Measurements from ENCODE around the gene RAB33A.
"Not testable (repeated sequence)": the region's sequence is repeated elsewhere in the genome, so short reads cannot be mapped to it uniquely, and the experiment has no call there.

The RAB33A gene

DNA sequence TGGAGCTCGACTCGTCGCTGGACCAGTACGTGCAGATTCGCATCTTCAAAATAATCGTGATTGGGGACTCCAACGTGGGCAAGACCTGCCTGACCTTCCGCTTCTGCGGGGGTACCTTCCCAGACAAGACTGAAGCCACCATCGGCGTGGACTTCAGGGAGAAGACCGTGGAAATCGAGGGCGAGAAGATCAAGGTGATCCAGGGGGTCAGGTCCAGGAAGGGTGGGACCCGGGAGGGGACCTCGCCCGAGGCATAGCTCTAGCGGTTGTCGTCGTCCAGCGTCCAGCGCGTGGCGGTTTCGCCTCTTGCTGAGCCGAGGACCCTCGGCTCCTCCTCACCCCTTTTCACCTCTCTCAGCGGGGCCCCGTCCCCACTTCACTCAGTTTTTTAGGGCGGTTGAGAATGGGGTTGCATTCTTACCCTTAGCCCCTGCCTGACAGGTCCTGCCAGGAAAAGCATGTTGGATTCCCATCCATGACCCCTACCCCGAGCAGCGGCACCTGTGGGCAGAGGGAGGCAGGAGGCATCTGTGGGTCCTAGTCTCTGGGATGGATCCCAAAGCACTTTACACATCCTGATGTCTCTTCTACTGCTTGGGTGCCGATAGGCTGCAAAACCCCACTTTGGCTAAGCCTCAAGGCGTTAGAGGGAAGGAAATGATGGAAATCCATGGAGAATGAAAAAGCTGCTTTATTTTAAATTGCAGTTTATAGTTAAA, 524 bp downstream of the RAB33A start:
- DNase-seq (ENCODE audit: low read depth in 2 of 2), result no peak

GRCh38 chrX:130173190-130173895, 1.6 kb downstream of the RAB33A start:
- peak; percentile 36 to 39 for DNase-seq (ENCODE audit: low read depth in 2 of 2)

DNA sequence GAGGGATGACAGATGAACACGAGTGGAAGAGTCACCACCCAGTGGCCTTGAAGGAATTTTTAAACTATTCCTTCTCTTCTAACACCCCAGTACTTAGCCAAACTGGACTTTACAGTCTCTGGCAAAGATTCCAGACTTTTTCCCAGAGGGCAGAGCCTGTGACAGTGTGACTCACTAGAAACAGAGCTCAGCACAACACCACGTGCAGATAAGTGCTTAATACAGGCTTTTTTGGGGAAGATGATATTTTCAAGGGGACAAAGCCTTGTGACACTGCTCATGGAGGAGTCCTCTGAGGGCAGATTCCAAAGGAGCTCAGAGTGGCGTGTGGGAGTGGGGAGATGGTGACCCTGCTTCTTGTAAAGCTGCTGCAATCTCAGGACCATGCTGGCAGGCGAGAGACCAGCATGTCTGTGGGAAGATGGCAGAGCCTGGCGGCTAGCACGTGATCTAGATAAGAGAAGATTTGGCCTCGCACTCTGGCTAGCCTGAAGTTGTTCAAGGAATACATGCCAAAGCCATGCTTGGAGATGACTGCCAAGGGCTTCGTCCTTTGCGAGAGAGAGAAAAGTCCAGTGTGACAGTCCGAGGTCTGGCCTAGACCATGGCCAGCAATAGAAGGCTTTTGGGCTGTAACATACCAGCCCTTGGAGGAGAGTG, 2.4 kb downstream of the RAB33A start:
- DNase-seq (ENCODE audit: low read depth in 2 of 2), result no peak

- no peak for DNase-seq (ENCODE audit: low read depth in 2 of 2)
Observed at GRCh38 chrX:130174937-130175336, 3.2 kb downstream of the RAB33A start.

GRCh38 chrX:130176354-130176776, 4.6 kb downstream of the RAB33A start:
- DNase-seq (ENCODE audit: low read depth in 2 of 2), result no peak

DNA sequence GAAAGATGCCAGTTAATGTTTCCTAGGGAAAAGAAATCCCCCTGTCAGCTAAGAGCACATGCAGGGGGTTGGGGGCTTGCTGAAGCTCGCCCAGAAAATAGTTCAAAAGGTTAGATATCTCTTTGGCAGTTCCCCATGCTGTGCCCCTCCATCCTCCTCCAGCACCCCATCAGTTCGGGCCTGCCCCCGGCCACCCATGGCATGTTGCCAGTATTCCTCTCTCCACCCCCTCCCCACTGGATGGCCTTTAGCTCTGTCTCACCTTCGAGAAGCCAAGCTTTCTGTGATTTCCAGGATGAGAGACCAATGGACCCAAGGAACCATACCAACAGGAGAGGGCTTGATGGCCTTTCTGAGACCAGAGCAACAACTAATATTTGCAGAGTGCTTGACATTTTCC, 5.2 kb downstream of the RAB33A start:
- no peak for DNase-seq (ENCODE audit: low read depth in 2 of 2)

DNA sequence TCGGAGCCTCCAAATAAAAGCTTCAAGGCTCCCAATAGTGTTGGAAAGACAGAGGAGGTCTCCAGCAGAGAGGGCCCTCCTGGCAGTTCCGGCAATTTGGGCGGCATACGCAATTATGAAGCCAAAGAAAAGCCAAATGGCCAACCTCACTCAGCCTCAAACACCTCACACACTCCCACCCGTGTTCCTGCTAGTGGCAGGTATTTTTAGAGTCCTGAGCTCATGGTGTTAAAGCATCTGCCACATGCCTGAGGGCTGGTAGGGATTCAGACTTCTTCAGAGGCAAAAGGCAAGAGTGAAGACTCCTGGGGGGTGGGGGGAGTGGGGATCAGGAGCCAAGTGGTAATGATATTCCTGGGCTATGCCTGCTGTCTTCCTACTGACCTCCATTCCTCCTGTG, 7.4 kb downstream of the RAB33A start:
- DNase-seq (ENCODE audit: low read depth in 2 of 2), result no peak

DNA sequence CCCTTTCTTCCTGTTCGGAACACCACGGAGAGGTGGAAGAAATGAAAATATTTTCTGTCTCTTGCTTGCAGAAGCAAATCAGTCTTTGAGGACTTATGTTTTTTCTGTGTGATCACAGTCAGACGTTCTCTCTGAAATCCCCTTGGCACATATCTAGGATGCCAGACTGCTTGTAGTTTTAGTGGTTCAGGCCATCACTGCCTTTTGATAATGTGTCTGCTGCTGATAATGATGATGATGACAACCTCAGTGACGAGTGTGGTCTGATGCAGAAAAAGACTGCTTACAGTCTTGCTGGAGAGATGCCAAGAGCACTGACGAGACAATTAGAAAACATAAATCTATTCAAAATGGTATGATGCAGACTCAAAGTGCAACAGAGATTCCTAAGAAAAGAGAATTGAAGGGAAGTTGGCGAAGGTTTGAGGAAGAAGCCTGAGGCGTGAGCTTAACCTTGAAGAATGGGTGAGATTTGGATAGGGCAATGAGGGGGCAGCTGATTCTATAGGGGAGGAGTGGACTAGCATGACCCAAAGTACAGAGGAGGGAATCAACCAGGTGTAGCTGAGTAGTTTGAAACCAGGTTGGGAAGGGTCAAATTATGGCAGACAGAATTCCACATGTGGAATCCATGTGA, 7.9 kb downstream of the RAB33A start:
- no peak for DNase-seq (ENCODE audit: low read depth in 2 of 2)

GRCh38 chrX:130184168-130184567, 12.4 kb downstream of the RAB33A start:
- no peak for DNase-seq (ENCODE audit: low read depth in 2 of 2)

GRCh38 chrX:130184857-130185256, 13.1 kb downstream of the RAB33A start:
- no peak for DNase-seq (ENCODE audit: low read depth in 2 of 2)

GRCh38 chrX:130186651-130187050, 14.9 kb downstream of the RAB33A start:
- no peak for DNase-seq (ENCODE audit: low read depth in 2 of 2)

- no peak for DNase-seq (ENCODE audit: low read depth in 2 of 2)
Observed at GRCh38 chrX:130190801-130191200, 19.0 kb downstream of the RAB33A start.

- no peak for DNase-seq (ENCODE audit: low read depth in 2 of 2)
Observed at GRCh38 chrX:130196466-130196865, 24.7 kb downstream of the RAB33A start.

GRCh38 chrX:130197464-130197863, 25.7 kb downstream of the RAB33A start:
- DNase-seq (ENCODE audit: low read depth in 2 of 2), result no peak

DNA sequence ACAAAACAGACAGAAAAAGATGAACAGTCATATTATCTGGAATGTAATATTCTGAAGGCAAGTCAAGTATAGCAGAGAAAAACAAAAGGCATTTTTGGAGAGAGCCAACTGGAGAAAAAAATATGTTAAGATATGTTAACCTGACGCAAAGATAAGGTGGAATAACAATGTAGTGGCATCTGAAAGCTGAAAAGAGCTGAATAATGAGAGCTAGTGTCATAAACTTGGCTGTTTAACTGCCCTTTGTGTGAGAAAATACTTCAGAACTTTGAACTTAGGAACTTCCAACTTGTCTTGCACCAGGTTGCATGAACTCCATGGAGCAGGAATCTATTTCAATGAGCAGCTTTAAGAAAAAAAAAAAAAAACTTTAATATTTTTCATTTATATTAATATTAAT, 32.9 kb downstream of the RAB33A start:
- no peak for DNase-seq (ENCODE audit: low read depth in 2 of 2)

- DNase-seq (ENCODE audit: low read depth in 2 of 2), result no peak
Observed at GRCh38 chrX:130211415-130212186, 39.8 kb downstream of the RAB33A start.

DNA sequence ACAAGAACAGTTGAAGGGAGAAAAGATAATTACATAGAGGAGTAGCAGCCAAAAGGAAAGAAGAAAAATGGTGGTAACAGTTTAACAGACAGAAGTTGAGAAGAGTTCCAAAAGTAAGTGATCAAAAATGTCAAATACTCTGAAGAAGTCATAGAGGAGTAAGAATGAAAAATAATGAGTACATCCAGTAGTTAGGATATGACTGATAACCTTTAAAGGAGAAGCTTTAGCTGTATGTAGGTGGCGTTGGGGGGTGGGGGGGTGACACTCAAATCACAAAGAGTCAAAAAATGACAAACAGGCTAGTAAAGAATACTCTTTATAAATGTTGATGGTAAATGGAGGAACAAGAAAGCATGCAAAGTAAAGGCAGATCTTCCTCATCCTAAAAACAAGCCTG, 40.6 kb downstream of the RAB33A start:
- no peak for DNase-seq (ENCODE audit: low read depth in 2 of 2)

GRCh38 chrX:130213376-130213775, 41.6 kb downstream of the RAB33A start:
- no peak for DNase-seq (ENCODE audit: low read depth in 2 of 2)

GRCh38 chrX:130216320-130216719, 44.6 kb downstream of the RAB33A start:
- no peak for DNase-seq (ENCODE audit: low read depth in 2 of 2)

DNA sequence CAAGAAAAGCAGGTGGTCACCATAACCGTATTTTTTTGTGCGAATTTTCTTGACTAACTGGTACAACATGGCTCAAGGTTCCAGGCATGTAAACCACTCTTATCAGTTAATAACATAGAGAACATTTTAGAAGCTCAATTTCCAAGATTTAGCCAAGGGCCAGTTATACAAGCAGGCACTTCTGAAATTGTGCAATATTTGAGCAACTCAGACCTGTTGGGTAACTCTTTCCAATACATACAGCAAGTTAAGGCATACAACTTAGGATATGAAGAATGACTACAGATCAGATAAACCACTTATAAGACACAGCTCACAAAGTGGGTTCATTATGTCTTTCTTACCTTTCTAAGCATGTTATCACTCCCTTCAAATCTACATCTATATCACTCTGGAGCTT, 53.0 kb downstream of the RAB33A start:
- DNase-seq (ENCODE audit: low read depth in 2 of 2), result no peak

- no peak for DNase-seq (ENCODE audit: low read depth in 2 of 2)
Observed at GRCh38 chrX:130228871-130229270, 57.1 kb downstream of the RAB33A start.

GRCh38 chrX:130231184-130231583, 59.4 kb downstream of the RAB33A start:
- not testable (repeated sequence) for DNase-seq (ENCODE audit: low read depth in 2 of 2)

Data from stimulated activated CD8-positive, alpha-beta memory T cell treated with anti-CD3 and anti-CD28 coated beads, Interleukin-15, amount 100 ng/mL, for 48 hours (primary cell).